SJCRH30 (cell line): ENCODE measurements around the gene EGR4. TPM values are rescaled to one million over a fixed set of nuclear protein-coding genes. Genes with fewer than 3 reads are reported as not detected.

Experiments
- DNase-seq, 2 experiments: peaks; one replicate each; pipeline ENCODE4 v3.0.0-alpha.2; 2015 to 2020
- H3K27ac ChIP-seq: fragments of 250-450 bp; sonication (Bioruptor Pico); 2 replicates; pipeline ENCODE4 v1.5.1; 2020; ENCODE audit warnings: mild to moderate bottlenecking, moderate library complexity
- H3K27me3 ChIP-seq: fragments of 250-450 bp; sonication (Bioruptor Pico); 2 replicates; pipeline ENCODE4 v1.5.1; 2020; ENCODE audit warnings: mild to moderate bottlenecking, moderate library complexity
- H3K36me3 ChIP-seq: fragments of 250-450 bp; sonication (Bioruptor Pico); 2 replicates; pipeline ENCODE4 v1.5.1; 2020; ENCODE audit warnings: mild to moderate bottlenecking, moderate library complexity
- H3K4me1 ChIP-seq: fragments of 250-450 bp; sonication (Bioruptor Pico); 2 replicates; pipeline ENCODE4 v1.5.1; 2020; ENCODE audit warnings: mild to moderate bottlenecking, moderate library complexity
- H3K4me3 ChIP-seq: fragments of 250-450 bp; sonication (Bioruptor Pico); 2 replicates; pipeline ENCODE4 v1.5.1; 2020; ENCODE audit warnings: mild to moderate bottlenecking, moderate library complexity
- H3K9me3 ChIP-seq: fragments of 250-450 bp; sonication (Bioruptor Pico); replicated peaks from 2 replicates; pipeline ENCODE4 v1.5.1; 2020; ENCODE audit warnings: mild to moderate bottlenecking, moderate library complexity
- total RNA-seq: library from RNA; depleted of rRNA; stranded (reverse); fragments of >200 nt; shearing (Covaris generic); gene quantifications from 2 replicates; pipeline ENCODE4 v1.2.3, GENCODE V29; 2014; rRNA removed

EGR4 gene
- total RNA-seq, 1 experiment from 2014 or later: not detected

- H3K4me3 ChIP-seq: no peak overlapping the region
- no peak overlapping the region for H3K27ac ChIP-seq
- DNase-seq: no peak
- no peaks in the 10 kb centered on the region for H3K4me1 ChIP-seq
- H3K27me3 ChIP-seq: no peaks in the 10 kb centered on the region
- H3K36me3 ChIP-seq: peaks cover 65% of the 10 kb centered on the region
- no peaks in the 10 kb centered on the region for H3K9me3 ChIP-seq
Observed at GRCh38 chr2:73253901-73254300, 39.4 kb downstream of the EGR4 start.

GRCh38 chr2:73253400-73253799, 39.9 kb downstream of the EGR4 start:
- Histone ChIP-seq H3K27me3 (no peaks in the 10 kb centered on the region), H3K27ac (no peak overlapping the region), H3K9me3 (no peaks in the 10 kb centered on the region), H3K4me1 (no peaks in the 10 kb centered on the region), H3K4me3 (no peak overlapping the region), H3K36me3 (peaks cover 70% of the 10 kb centered on the region)
- no peak for DNase-seq

- Histone ChIP-seq H3K36me3 (peaks cover 79% of the 10 kb centered on the region), H3K4me1 (no peaks in the 10 kb centered on the region), H3K9me3 (no peaks in the 10 kb centered on the region), H3K27ac (no peak overlapping the region), H3K27me3 (no peaks in the 10 kb centered on the region), H3K4me3 (no peak overlapping the region)
- DNase-seq: no peak
Observed at GRCh38 chr2:73252238-73253027, 40.9 kb downstream of the EGR4 start.

GRCh38 chr2:73250872-73251846, 42.2 kb downstream of the EGR4 start:
- Histone ChIP-seq H3K36me3 (peaks cover 92% of the 10 kb centered on the region), H3K27me3 (no peaks in the 10 kb centered on the region), H3K4me1 (no peaks in the 10 kb centered on the region), H3K4me3 (no peak overlapping the region), H3K27ac (no peak overlapping the region), H3K9me3 (no peaks in the 10 kb centered on the region)
- no peak for DNase-seq

- H3K36me3 ChIP-seq: peaks cover 99% of the 10 kb centered on the region
- H3K4me1 ChIP-seq: no peaks in the 10 kb centered on the region
- no peak overlapping the region for H3K27ac ChIP-seq
- no peak for DNase-seq
- H3K27me3 ChIP-seq: no peaks in the 10 kb centered on the region
- no peak overlapping the region for H3K4me3 ChIP-seq
- no peaks in the 10 kb centered on the region for H3K9me3 ChIP-seq
Observed at GRCh38 chr2:73249636-73250035, 43.7 kb downstream of the EGR4 start.

- H3K9me3 ChIP-seq: no peaks in the 10 kb centered on the region
Observed at GRCh38 chr2:73246850-73247249, 46.5 kb downstream of the EGR4 start.

GRCh38 chr2:73244580-73244979, 48.8 kb downstream of the EGR4 start:
- no peak for DNase-seq
- H3K27me3 ChIP-seq: no peaks in the 10 kb centered on the region
- H3K36me3 ChIP-seq: peaks cover 98% of the 10 kb centered on the region
- peaks cover 8% of the 10 kb centered on the region for H3K4me1 ChIP-seq
- no peak overlapping the region for H3K4me3 ChIP-seq
- no peaks in the 10 kb centered on the region for H3K9me3 ChIP-seq
- H3K27ac ChIP-seq: no peak overlapping the region

More at GRCh38 chr2:73246850-73247249, 46.5 kb downstream of the EGR4 start:
- H3K36me3 ChIP-seq: peaks cover 98% of the 10 kb centered on the region
- no peaks in the 10 kb centered on the region for H3K27me3 ChIP-seq
- no peak for DNase-seq
- H3K4me3 ChIP-seq: no peak overlapping the region
- H3K27ac ChIP-seq: no peak overlapping the region
- peaks cover 8% of the 10 kb centered on the region for H3K4me1 ChIP-seq

GRCh38 chr2:73243884-73244570, 49.3 kb downstream of the EGR4 start:
- Histone ChIP-seq H3K27ac (no peak overlapping the region), H3K9me3 (no peaks in the 10 kb centered on the region), H3K27me3 (no peaks in the 10 kb centered on the region), H3K4me1 (peaks cover 8% of the 10 kb centered on the region), H3K4me3 (no peak overlapping the region), H3K36me3 (peaks cover 98% of the 10 kb centered on the region)
- peak; percentile 62 to 67 for DNase-seq

Other genes starting within 250 kb of the EGR4 start
- 17.0 and 20.5 TPM in 2 replicates for gene SFXN5, start 221.8 kb downstream of the EGR4 start, total RNA-seq
- gene RAB11FIP5, start 180.6 kb downstream of the EGR4 start, total RNA-seq: 7.9 and 8.1 TPM in 2 replicates
- gene NOTO, start 91.0 kb downstream of the EGR4 start, total RNA-seq: not detected in 2 replicates
- gene SMYD5, start 79.3 kb downstream of the EGR4 start, total RNA-seq: 40.2 and 44.4 TPM in 2 replicates
- 28.9 and 42.0 TPM in 2 replicates for gene PRADC1, start 60.3 kb downstream of the EGR4 start, total RNA-seq
- 815 and 876 TPM in 2 replicates for gene CCT7, start 59.2 kb downstream of the EGR4 start, total RNA-seq
- 12.0 and 14.2 TPM in 2 replicates for gene FBXO41, start 9.1 kb downstream of the EGR4 start, total RNA-seq
- 63.8 and 72.8 TPM in 2 replicates for gene ALMS1, start 92.3 kb upstream of the EGR4 start, total RNA-seq